Esophagus muscularis mucosa (tissue), 4 donors: Measurements from ENCODE around the gene DHX35. TPM values are rescaled to one million over a fixed set of nuclear protein-coding genes. Genes with fewer than 3 reads are reported as not detected.
A peak's percentile ranks its signal among the peaks of the same experiment; 100 is the strongest.

Experiments
- DNase-seq: peaks from one replicate; pipeline ENCODE4 v3.0.0-alpha.2; 2017; ENCODE audit errors: extremely low spot score
- H3K27ac ChIP-seq, 4 donors: fragments of 200-600 bp; sonication (generic); replicated peaks in 1 of 4; 1 replicate in 3 of 4; 2 replicates in 1 of 4; pipeline ENCODE4 v1.5.1; 2016 to 2019; ENCODE audit warnings: mild to moderate bottlenecking in 1 of 4
- H3K27me3 ChIP-seq, 4 donors: fragments of 200-600 bp; sonication (generic); one replicate each; pipeline versions ENCODE4 v1.5.1 to v1.6.0; 2016 to 2019
- H3K36me3 ChIP-seq, 4 donors: fragments of 200-600 bp; sonication (generic); one replicate each; pipeline ENCODE4 v1.5.1; 2016 to 2019
- H3K4me1 ChIP-seq, 4 donors: fragments of 200-600 bp; sonication (generic); one replicate each; pipeline ENCODE4 v1.5.1; 2016 to 2019
- H3K4me3 ChIP-seq, 4 donors: fragments of 200-600 bp; sonication (generic); 1 replicate in 2 of 4; 2 replicates in 2 of 4; pipeline ENCODE4 v1.5.1; 2016 to 2019; ENCODE audit warnings: mild to moderate bottlenecking in 4 of 4, moderate library complexity in 1 of 4
- H3K9me3 ChIP-seq, 4 donors: fragments of 200-600 bp; sonication (generic); 1 replicate in 3 of 4; 2 replicates in 1 of 4; pipeline ENCODE4 v1.5.1; 2016 to 2019
- EP300 ChIP-seq: sonication (generic); formaldehyde crosslinking; IDR thresholded peaks from one replicate; pipeline ENCODE4 v1.6.1; 2017; ENCODE audit warnings: antibody characterized with exemption
- POLR2A ChIP-seq: fragments of 450-650 bp; IDR thresholded peaks from one replicate; pipeline ENCODE4 v1.6.1; 2017; ENCODE audit warnings: antibody characterized with exemption, moderate library complexity, mild to moderate bottlenecking, low read depth
- POLR2AphosphoS5 ChIP-seq, 2 donors: sonication (generic); formaldehyde crosslinking; IDR thresholded peaks; one replicate each; pipeline ENCODE4 v1.6.1; 2017; ENCODE audit warnings: antibody characterized with exemption in 2 of 2
- WGBS: methylation state at CpG from one replicate; pipeline ENCODE4 v1.1.5; 2018; 5-methylcytosine and 5-hydroxymethylcytosine counted together
- intact Hi-C: fragments of 100-400 bp; cut with DNase I; formaldehyde crosslinking; loops from one replicate; pipeline ENCODE4 v1.15.1; 2023
- total RNA-seq, 4 donors: library from RNA; depleted of rRNA; stranded (reverse); fragments of >200 nt; gene quantifications; one replicate each; pipeline versions ENCODE4 v1.1.0 to v1.2.1, GENCODE V29; 2016
- TF ChIP-seq, protein P1 (sequence below), 3 experiments: fragments of 200-600 bp in 2 of 3; fragments of 450-650 bp in 1 of 3; sonication (generic) in 2 of 3; IDR thresholded peaks; one replicate each; pipeline ENCODE4 v1.5.1; 2017 to 2019; ENCODE audit warnings: antibody characterized with exemption in 3 of 3, mild to moderate bottlenecking in 2 of 3, moderate library complexity in 1 of 3

The DHX35 gene
- total RNA-seq, 4 donors from 2014 or later = 19.7 to 31.7 (median 24.5) TPM

DNA sequence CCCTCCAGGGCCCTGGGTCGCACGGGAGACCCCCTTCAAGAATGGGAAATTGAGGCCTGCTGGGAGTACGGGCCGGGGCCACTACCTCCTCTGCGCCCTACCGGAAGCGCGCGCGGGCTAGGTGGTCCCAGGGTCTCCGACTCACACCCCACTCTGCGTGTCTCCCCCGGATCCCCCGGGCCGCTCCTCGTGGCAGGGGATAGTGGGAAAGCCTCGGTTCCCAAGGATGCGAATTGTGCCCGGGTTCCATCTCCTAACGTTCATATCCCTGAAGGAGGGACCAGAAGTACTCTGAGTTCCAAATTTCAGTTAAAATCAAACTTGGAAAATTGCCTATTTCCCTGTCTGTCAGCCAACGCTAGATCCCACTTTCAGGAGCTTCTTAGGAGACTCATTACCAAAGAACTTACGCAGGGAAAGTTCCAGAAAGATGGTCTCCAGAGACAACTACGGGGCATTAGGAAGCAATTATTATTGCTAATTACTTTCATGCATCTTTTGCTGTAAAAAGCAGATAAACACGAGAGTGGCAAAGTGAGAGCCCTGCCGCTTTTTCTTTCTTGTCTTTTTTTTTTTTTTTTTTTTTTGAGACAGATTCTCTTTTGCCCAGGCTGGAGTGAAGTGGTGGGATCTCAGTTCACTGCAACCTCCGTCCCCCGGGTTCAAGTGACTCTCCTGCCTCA is 35.1 kb upstream of the DHX35 start:
- Histone ChIP-seq H3K9me3 (no peaks in the 10 kb centered on the region), H3K27me3 (no peaks in the 10 kb centered on the region), H3K4me1 (peaks cover 16 to 45% (median 21%) of the 10 kb centered on the region in 4 donors), H3K36me3 (no peaks in the 10 kb centered on the region), H3K4me3 (peak overlapping the region; percentile 67 to 92 (median 78)), H3K27ac (peak overlapping the region; percentile 77 to 91 (median 85))
- no peak for TF ChIP-seq POLR2A
- no peak for TF ChIP-seq POLR2AphosphoS5 (IDR thresholded peaks at IDR 0.05)
- TF ChIP-seq, protein P1, sequence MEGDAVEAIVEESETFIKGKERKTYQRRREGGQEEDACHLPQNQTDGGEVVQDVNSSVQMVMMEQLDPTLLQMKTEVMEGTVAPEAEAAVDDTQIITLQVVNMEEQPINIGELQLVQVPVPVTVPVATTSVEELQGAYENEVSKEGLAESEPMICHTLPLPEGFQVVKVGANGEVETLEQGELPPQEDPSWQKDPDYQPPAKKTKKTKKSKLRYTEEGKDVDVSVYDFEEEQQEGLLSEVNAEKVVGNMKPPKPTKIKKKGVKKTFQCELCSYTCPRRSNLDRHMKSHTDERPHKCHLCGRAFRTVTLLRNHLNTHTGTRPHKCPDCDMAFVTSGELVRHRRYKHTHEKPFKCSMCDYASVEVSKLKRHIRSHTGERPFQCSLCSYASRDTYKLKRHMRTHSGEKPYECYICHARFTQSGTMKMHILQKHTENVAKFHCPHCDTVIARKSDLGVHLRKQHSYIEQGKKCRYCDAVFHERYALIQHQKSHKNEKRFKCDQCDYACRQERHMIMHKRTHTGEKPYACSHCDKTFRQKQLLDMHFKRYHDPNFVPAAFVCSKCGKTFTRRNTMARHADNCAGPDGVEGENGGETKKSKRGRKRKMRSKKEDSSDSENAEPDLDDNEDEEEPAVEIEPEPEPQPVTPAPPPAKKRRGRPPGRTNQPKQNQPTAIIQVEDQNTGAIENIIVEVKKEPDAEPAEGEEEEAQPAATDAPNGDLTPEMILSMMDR (IDR thresholded peaks at IDR 0.05) = no peak
- no peak for TF ChIP-seq EP300
- intact Hi-C loops = loop anchor here (2.0 to 10.0 kb wide), 2 partner anchors 122 to 158 kb away; no protein-coding TSS in a partner anchor
- WGBS = 12% methylated on average over 13 of the region's 27 CpGs
- DNase-seq = no peak

DNA sequence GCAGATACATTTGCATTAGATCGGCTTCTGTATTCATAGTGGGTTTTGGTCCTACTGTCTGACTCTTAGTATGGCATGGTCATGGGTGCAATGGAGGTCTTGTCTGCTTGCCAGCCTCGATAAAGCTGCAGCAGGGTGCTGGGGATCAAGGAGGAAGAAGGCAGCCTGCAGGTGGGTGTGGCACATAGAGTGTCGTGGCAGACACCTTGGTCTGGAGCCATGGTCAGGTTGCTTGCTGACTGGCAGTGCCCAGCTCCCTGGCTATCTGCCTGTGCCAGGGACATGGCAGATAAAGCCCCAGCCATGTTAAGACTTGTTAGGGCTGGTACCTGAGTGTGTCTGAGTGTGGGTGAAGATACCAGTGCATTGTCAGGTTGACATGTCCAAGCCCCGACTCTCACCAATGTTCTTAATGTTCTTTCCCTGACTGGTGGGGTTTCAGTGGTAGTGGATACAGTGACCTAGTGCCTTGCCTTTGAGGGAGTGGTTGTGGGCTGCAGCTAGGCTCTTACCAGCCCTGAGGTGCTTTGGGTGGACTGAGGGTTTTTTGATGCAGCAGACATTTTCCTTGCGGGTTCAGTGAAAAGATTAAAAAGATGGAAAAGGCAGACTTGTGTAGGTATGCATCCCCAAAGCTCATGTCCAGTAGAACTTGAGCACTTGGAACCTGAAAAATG is 34.1 kb upstream of the DHX35 start:
- H3K4me3 ChIP-seq = peak overlapping the region; percentile 67 to 92 (median 78)
- 65% methylated on average over 3 of the region's 5 CpGs for WGBS
- H3K9me3 ChIP-seq = no peaks in the 10 kb centered on the region
- H3K4me1 ChIP-seq = peaks cover 16 to 53% (median 21%) of the 10 kb centered on the region in 4 donors
- intact Hi-C loops = loop anchor here (2.0 to 10.0 kb wide), 3 partner anchors 109 to 157 kb away; no protein-coding TSS in a partner anchor
- TF ChIP-seq POLR2AphosphoS5 (IDR thresholded peaks at IDR 0.05) = peak in 1 of 2 donors; percentile 52
- TF ChIP-seq, protein P1 (IDR thresholded peaks at IDR 0.05) = no peak
- TF ChIP-seq EP300 = no peak
- no peak for TF ChIP-seq POLR2A
- H3K27ac ChIP-seq = peak overlapping the region; percentile 77 to 91 (median 85)
- no peaks in the 10 kb centered on the region for H3K27me3 ChIP-seq
- no peaks in the 10 kb centered on the region for H3K36me3 ChIP-seq
- no peak for DNase-seq

DNA sequence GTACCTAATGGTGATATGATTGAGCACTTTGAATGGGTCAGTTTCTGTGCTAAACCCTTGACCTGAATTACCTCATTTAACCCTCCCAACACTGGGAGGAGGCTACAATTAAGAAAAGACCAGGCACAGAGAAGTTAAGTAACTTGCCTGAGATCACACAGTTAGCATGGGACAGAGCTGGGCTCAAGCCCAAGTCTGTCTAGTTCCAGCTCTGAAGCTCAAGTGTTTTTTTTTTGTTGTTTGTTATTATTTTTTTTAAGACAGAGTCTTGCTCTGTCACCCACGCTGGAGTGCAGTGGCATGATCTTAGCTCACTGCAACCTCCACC is 31.9 kb upstream of the DHX35 start:
- 93% methylated on average over 1 of the region's 1 CpG for WGBS
- H3K4me3 ChIP-seq = peak overlapping the region; percentile 67 to 92 (median 78)
- H3K27ac ChIP-seq = peak overlapping the region; percentile 77 to 91 (median 85)
- DNase-seq = no peak
- TF ChIP-seq EP300 (no peak), POLR2AphosphoS5 (IDR thresholded peaks at IDR 0.05) (peak in 1 of 2 donors; percentile 46), POLR2A (no peak)
- TF ChIP-seq, protein P1 (IDR thresholded peaks at IDR 0.05) = no peak
- H3K36me3 ChIP-seq = no peaks in the 10 kb centered on the region
- peaks cover 16 to 64% (median 22%) of the 10 kb centered on the region in 4 donors for H3K4me1 ChIP-seq
- H3K27me3 ChIP-seq = no peaks in the 10 kb centered on the region
- no peaks in the 10 kb centered on the region for H3K9me3 ChIP-seq
- intact Hi-C loops = no loop called here

- Histone ChIP-seq H3K4me3 (peak overlapping the region in 2 of 4 donors; percentile 5 to 22), H3K27me3 (no peaks in the 10 kb centered on the region), H3K9me3 (no peaks in the 10 kb centered on the region), H3K36me3 (peaks cover 0 to 11% (median 0%) of the 10 kb centered on the region in 4 donors), H3K27ac (peak overlapping the region; percentile 77 to 91 (median 85)), H3K4me1 (peaks cover 3 to 68% (median 15%) of the 10 kb centered on the region in 4 donors)
- DNase-seq = no peak
- intact Hi-C loops = no loop called here
- TF ChIP-seq POLR2A (no peak), POLR2AphosphoS5 (IDR thresholded peaks at IDR 0.05) (peak in 1 of 2 donors; percentile 18)
- 90% methylated on average over 4 of the region's 4 CpGs for WGBS
Observed at GRCh38 chr20:38931984-38932383, 30.2 kb upstream of the DHX35 start.
